SU-DHL-6 (cell line): ENCODE measurements around the gene TCP11.

ENCODE experiments used
- CTCF ChIP-seq: fragments of 200-600 bp; sonication (generic); IDR thresholded peaks from one replicate; pipeline ENCODE4 v1.5.1; 2017; ENCODE audit warnings: antibody characterized with exemption, mild to moderate bottlenecking, low read length, moderate library complexity; ENCODE audit not compliant: insufficient read depth, poor library complexity, severe bottlenecking
- EZH2phosphoT487 ChIP-seq: fragments of 200-600 bp; sonication (generic), shearing (Covaris generic); conservative IDR thresholded peaks from 2 replicates; pipeline ENCODE4 v1.6.1; 2018; ENCODE audit warnings: mild to moderate bottlenecking, antibody characterized with exemption, low read length, moderate library complexity, mixed read lengths

- TF ChIP-seq CTCF (no peak), EZH2phosphoT487 (no peak)
Observed at GRCh38 chr6:35086282-35086632, 54.9 kb downstream of the TCP11 start.
